ENCODE measurements around the gene TSFM.

The TSFM gene

DNA sequence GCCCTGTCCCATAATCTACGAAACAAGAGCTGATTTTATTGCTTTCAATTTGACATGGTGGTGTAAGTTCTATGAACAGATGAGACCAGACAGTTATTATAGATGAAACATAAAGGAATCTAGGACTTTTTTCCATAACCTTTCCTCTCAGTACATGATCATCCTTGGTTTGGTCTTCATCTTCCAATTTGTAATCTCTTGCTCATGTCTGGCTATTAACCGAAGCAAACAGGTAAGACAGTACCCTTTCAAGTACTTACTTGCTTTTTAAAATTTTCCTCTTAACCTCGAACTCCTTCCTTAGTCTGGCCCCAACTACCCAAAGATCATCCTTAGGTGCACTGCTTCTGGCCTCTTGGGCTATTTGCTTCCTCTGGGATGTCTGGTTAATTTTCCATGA, 36.6 kb upstream of the TSFM start:
- DNase-seq, result no peak

DNA sequence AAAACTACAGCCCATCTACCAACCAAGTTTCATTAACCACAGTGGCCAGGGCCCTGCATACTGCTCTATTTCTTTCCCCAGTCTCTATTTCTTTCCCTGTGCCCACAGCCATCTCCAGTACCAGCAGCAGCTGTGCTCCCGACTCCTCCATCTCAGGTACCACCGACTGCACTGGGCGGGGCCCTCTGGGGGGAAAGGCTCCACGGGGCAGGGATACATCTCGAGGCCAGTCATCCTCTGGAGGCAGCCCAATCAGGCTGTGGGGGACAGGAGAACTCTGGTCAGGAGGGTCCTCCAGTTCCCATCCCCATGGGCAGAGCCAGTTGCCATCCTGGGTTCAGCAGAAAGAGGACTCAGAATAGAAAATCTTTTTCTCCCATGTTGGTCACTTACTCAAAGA, 33.5 kb upstream of the TSFM start:
- no peak for DNase-seq

GRCh38 chr12:57750561-57751431, 31.8 kb upstream of the TSFM start:
- no peak for DNase-seq

GRCh38 chr12:57751432-57751787, 31.2 kb upstream of the TSFM start:
- DNase-seq, result no peak

DNA sequence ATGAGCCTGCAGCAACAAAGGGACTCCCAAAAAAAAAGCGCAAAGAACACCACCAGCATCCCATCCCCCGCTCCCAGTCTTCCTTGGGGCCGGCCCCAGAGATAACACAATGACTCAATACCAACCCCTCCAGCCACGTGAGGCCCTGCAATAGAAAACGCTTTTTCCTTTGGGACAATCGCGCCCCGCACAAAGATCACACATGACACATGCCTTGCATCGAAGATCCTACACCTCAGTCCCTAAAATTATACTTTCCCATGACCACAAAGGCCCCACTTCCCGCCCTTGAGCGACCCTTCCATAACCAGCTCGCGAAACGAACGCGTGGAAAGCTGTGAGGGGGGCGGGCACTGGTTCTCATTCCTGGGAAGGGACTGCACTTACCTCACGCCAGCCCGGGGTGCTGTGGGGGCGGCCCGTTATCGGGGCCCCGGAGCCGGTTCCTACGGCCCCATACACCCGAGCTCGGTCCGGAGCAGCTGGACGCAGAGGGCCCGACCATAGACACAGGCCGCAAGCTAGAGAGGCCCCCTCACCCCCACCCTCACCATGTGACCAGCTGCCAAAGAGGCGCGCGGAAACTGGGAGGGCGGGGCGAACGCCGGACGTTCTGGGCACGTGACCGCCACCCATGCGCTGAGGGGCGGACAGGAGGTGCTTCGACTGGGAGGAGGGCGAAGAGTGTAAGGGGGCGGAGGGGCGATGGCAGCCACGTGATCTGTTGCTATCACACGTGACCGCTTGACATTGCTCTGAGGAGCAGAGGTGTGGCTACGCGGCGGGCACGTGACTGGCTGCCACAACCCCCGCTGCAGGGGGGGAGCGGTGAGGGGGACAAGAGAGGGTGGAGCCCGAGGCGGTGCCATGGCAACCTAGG, 30.6 kb upstream of the TSFM start, which contains the start of gene CDK4:
Gene CDK4, minus strand, starts transcription at position 523 of the 880 bp plus-strand sequence. CDS start 593 bp downstream, outside the sequence.
- peak; percentile 98 for DNase-seq

DNA sequence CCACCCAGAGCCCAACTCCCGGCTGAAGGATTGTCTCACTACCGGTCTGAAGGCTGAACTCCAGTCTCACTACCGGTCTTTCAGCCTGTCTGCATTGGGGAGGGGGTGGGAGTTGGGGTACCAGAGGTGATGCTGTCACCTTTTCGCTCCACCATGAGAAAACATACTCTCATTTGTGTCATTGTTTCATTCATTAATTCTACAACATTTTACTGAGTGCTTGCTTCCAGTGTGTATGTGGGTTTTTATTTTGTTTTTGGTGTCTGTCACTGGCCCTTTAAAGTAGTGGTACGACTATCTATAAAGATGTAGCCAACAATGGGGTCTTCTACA, 30.0 kb upstream of the TSFM start:
- DNase-seq, result no peak

DNA sequence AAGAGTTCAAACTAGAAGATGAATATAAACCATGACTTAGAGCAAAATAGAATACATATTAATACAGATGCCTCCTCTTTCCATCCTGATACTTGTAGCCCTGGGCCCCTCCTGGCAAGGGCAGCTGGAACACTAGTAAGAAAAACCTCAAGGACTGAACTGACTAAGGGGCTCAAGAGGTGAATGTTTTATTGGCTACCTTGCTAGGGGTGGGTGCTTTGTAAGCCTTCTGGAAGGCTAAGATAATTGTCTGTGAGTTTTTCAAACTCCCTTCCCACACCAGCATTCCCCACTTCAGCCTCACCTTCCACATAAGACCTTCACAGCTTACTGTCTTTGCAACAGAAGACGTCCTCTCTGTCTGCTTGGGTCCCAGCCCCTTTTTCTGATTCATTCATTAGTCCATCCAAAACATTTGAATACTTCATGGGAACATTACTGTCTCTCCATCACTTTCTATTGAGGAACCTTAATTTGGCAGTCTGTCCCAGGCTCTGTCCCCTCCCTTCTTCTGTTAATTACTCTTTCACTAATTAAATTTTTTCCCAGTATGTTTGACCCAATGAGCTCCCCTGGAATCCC, 28.7 kb upstream of the TSFM start:
- no peak for DNase-seq

DNA sequence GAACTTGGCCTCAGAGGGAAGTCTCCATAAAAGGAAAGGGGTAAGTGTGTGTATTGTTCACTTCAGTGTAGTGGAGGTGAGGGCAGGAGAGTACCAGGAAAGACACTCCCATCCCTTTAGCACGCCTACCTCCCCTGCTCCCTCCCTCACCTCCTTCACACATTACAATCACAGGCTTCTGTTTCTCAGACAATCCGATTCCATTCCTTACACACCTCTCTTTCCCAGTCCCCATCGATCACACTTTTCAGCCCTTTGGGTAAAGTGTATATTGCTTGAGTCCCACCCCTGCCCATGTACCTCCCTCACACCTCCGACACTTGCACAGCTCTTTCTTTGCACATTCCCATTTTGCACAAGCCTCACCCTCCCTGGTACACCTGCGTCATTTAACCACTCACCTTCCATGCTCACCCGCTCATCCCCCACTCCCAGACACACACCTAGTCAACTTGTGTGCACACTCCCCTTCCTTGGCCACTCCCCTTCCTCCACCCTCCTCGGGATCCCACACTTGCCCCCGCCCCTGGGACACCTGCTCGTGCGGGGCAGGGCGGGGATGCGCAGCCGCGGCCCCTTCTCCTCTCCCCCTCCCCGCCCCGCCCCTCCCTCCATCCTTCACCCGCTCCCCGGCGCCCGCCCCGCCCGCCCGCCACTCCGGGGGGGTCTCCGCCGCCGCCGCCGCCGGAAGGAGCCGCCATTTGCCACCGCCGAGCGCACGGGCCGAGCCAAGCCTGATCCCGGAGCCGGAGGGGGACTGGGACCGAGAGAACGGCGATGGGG, 28.0 kb upstream of the TSFM start, which contains the start of gene MARCHF9:
Gene MARCHF9, plus strand, starts transcription at position 693 of the 783 bp plus-strand sequence. CDS start 426 bp downstream, outside the sequence.
- DNase-seq, result peak in 1 of 3 donors; percentile 60

DNA sequence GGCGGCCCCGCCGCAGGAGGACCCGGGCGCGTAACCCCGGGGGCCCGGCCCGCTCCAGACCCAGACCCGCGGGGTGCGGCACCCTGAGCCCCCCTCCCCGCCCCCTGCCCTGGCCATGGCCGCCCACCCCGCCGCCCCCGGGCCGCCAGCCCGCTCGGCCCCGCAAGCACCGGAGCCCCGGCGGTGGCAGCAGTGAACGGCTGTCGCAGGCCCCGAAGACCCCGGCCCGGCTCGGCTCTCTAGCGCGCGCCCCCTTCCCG, 27.5 kb upstream of the TSFM start:
- no peak for DNase-seq

DNA sequence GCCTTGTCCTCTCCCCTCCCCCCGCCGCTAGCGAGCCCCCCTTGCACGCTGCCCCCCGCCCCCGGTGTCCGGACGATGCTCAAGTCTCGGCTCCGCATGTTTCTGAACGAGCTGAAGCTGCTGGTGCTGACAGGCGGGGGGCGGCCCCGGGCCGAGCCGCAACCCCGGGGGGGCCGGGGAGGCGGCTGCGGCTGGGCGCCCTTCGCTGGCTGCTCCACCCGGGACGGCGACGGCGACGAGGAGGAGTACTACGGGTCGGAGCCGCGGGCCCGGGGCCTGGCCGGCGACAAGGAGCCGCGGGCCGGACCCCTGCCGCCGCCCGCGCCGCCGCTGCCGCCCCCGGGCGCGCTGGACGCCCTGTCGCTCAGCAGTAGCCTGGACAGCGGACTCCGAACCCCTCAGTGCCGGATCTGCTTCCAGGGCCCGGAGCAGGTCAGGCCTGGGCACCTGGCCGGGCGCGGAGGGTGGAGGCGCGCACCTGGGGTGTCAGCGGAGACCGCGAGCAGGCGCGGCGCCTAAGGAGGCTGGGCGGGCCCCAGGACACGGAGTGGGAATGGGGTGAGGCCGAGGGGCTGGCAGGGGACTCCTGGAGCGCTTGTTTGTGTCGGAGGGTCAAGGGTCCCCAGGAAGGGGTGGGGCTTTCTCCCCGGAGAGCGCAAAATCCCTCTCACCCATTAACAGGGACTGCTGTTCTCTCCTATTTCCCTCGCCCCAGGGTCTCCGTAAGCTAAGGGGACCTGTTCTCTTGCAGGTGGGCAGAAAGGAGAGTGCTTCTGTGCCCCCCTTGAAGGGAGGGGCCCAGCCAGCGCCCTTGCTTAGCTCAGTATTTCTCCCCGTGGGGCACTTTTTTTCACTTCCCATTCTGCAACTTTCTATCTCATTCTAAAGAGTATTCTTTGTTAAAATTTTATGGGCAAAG, 26.9 kb upstream of the TSFM start:
- peak in 1 of 3 donors; percentile 53 for DNase-seq

- peak; percentile 73 to 86 (median 80) for DNase-seq
Observed at GRCh38 chr12:57756406-57757341, 25.9 kb upstream of the TSFM start.

DNA sequence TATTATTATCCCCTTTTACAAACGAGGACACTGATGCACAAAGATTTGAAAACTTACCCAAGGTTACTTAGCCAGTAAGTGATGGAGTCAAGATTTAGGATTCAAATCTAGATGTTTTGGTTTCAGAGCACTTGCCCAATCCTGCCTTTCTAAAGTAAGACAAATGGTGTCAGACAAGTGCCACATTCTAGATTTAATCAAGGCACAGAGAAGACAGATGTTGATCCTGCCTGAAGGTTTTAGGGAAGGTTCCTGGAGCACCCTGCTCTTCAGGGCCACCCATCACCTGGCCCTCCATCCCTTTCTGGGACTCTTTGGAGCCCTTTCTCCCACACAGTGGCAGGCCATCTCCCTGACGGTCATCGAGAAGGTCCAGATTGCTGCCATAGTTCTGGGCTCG, 24.8 kb upstream of the TSFM start:
- DNase-seq, result no peak

DNA sequence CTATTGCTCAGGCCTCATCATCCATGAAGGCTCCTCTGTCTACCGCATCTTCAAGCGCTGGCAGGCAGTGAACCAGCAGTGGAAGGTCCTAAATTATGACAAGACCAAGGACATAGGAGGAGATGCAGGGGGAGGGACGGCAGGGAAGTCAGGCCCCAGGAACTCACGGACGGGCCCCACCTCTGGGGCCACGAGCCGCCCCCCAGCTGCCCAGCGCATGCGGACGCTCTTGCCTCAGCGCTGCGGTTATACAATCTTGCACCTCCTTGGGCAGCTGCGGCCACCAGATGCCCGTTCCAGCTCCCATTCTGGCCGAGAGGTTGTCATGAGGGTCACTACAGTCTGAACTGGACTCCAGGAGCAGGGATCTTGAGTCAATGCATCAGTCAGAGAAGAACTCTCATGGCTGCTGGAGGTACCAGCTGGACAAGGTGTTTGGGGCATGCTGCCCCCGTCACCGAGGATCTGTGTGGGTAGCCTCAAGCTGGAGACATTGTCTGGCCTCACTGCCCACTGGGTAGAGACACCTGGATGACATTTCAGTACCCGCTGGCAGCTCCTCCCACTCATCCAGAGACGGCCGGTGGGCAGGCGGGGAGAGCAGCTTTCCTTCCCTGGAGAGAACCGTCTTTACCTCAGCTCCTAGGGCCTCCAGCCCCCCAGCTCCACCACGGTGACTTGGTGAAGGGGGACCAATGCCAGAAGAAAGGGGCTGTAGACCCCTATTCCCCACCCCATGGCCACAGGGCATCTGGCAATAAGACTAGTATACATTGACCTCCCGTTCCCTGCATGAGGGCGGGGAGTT, 23.8 kb upstream of the TSFM start:
- DNase-seq, result no peak

DNA sequence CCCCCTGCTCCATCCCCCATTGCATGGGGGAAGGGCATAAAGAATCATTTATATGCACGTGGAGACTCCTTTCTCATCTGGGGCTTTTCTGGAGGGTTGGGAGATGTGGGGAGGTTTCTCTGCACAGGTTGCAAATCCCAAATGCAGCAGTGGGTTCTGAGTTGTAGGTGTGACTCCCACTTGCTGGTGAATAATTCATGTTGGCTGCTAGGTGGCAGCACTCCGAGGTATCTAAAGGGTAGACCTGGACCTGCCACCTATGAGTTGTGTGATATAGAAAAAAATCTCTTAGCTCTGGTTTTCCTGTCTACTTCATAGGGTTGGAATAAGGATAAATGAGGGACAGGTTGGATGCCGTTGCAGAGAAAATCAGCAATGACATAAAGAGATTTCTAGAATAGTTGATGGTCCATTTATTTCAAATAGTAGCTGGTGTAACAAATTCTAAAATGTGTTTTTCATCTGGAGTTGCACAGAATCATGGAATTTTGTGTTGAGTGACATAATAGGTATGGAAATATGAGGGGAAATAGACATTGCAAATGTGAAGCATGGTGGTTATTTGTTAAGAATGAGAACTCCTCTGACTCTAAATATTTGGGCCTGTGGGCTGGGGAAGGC, 23.1 kb upstream of the TSFM start:
- DNase-seq, result peak in 1 of 3 donors; percentile 20

DNA sequence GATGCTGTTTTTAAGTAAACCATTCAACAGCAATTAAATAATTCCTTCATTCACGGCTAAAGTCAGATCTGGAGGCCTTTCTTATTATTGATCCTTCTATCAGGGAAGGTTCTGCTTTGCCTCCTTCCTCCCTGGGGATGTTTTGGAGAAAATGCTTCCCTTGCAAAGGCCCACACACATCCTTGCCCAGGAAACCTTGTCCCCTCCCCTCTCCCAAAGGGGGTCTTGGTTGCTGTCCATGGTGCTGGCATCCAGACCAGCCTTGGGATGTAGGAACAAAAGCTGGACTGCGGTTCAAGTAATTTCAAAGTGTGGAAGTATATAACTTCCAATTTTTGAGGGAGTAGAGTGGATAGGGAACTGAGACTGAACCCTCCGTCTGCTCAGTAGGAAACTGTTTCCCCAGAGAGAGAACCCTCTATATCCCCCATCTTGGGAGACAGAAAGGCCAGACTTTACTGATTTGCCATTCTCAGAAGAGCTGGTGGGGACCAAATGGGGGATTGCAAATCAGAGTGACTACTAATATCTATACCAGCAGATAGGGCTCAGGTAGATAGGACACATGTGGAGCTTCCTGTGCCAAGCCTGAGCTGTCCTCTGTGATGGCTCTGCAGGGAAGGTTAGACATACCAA, 22.1 kb upstream of the TSFM start:
- no peak for DNase-seq

DNA sequence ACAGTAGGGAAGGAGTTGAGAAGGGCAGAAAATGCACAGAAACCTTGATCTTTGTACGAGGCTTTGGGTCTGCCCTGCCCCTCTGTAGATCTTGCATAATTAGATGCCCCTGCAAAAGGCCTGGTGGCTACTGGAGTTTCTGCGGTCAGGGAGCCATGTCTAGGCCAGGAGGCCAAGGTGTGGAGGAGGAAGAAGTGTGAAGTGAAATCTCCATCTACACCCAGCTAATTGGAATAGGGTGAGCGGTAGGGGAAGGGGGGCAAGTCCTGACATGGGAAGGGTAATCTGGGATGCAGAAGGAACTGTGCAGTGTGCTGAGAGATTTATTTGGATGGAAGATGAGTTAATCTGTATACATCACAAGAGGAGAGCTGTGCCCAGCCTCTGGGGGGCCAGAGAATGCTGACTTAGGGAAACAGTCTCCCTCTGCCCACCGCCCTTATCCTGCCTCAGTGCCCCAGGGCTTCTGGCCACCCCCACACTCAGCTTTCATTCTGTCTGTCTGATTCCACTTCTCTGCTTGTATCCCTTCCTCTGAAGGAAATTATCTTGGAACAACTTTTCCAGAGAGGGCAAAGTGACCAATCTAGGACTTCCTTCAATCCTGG, 21.1 kb upstream of the TSFM start:
- DNase-seq, result no peak

GRCh38 chr12:57762463-57762862, 20.1 kb upstream of the TSFM start:
- DNase-seq, result no peak

All from suppressor macrophage treated with lipopolysaccharide for 1 hour (primary cell).